Lower leg skin (tissue), 4 donors: ENCODE results near the gene SHCBP1L. TPM values are rescaled to one million over a fixed set of nuclear protein-coding genes. Genes with fewer than 3 reads are reported as not detected.

Experiments used
- DNase-seq, 2 donors: peaks; one replicate each; pipeline ENCODE4 v3.0.0-alpha.2; 2019; ENCODE audit warnings: low spot score in 2 of 2
- H3K4me3 ChIP-seq: fragments of 200-600 bp; sonication (generic); 2 replicates; pipeline ENCODE4 v1.5.1; 2017; ENCODE audit warnings: mild to moderate bottlenecking, low read depth; ENCODE audit not compliant: poor library complexity, severe bottlenecking
- CTCF ChIP-seq, 3 donors: fragments of 450-650 bp; IDR thresholded peaks; one replicate each; pipeline ENCODE4 v1.5.1; 2016; ENCODE audit warnings: antibody characterized with exemption in 3 of 3, mild to moderate bottlenecking in 3 of 3, moderate library complexity in 2 of 3
- POLR2A ChIP-seq, 2 donors: fragments of 450-650 bp; IDR thresholded peaks; one replicate each; pipeline ENCODE4 v1.6.1; 2016 to 2017; ENCODE audit warnings: antibody characterized with exemption in 2 of 2, mild to moderate bottlenecking in 1 of 2, moderate library complexity in 1 of 2
- WGBS, 2 donors: methylation state at CpG; one replicate each; pipeline ENCODE4 v1.1.5; 2018; 5-methylcytosine and 5-hydroxymethylcytosine counted together
- intact Hi-C: fragments of 100-400 bp; cut with DNase I; formaldehyde crosslinking; loops from one replicate; pipeline ENCODE4 v1.15.0; 2023; ENCODE audit warnings: low total_unique reads
- total RNA-seq, 4 donors: library from RNA; depleted of rRNA; stranded (reverse); fragments of >200 nt; gene quantifications; one replicate each; pipeline ENCODE4 v1.1.0, GENCODE V29; 2016

SHCBP1L gene
- total RNA-seq, 4 donors from 2014 or later, result 3.4 TPM; not detected in 3

DNA sequence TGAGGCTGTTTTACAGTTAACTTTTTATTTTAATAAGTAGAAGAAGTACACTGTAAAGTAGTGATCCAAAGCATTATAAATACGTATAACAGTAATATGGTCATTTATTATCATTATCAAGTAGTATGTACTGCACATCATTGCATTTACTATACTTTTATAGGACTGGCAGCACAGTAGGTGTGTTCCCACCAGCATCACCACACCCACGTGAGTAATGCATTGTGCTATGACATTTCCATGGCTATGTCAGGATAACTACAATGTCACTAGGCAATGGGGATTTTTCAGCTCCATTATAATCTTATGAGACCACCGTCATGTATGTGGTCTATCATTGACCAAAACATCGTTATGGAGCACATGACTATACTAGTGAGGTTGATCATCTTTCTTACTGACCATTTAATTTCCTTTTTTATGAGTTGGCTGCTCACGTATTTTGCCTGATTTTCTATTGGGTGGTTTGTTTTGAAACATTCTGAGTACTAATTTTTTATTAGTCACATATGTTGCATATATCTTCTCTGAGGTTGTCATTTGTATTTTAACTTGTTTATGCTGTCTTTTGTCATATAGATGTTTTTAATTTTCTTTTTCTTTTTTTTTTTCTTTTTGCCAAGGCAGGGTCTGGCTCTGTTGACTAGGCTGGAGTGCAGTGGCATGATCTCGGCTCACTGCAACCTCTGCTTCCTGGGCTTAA, 25.3 kb upstream of the SHCBP1L start:
- H3K4me3 ChIP-seq, result no peak overlapping the region
- intact Hi-C loops, result no loop called here
- 83 to 87% methylated on average over 6 of the region's 6 CpGs for WGBS, 2 donors
- TF ChIP-seq CTCF (IDR thresholded peaks at IDR 0.05), result no peak
- TF ChIP-seq POLR2A (IDR thresholded peaks at IDR 0.05), result no peak
- DNase-seq, result no peak

GRCh38 chr1:182977480-182977879, 24.5 kb upstream of the SHCBP1L start:
- no peak overlapping the region for H3K4me3 ChIP-seq
- 96 to 98% methylated on average over 2 of the region's 2 CpGs for WGBS, 2 donors
- intact Hi-C loops, result no loop called here
- DNase-seq, result no peak
- TF ChIP-seq POLR2A (IDR thresholded peaks at IDR 0.05), result no peak
- no peak for TF ChIP-seq CTCF (IDR thresholded peaks at IDR 0.05)

DNA sequence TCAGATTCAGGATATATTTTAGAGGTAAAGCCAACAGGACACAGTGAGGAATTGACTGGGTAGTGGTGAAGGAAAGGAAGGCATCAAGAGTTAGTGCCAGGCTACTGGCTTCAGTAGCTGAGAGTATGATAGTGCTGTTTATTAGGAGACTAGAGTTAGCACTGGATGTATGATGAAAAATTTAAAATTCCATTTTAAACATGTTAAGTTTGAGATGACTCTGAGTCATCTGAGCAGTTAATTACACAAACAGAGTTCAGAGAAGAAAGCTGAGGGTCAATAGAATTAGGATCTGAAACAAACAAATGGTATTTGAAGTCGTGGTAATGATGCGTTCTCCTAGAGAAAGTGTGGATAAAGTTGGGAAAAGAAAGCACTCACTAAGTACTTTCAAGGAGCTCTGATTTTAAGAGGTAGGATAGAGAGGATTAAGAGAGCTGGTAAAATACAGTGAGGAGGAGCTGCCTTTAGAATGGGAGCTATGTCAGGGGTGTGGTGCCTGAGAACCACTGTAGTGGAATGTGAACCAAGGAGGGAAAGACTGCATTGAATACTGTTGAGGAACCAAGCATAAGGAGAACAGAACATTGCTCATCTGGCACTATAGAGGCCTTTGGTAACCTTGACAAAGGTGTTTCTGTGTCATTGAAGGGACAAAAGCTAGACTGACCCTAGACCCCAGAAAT, 21.7 kb upstream of the SHCBP1L start:
- 84 to 96% methylated on average over 2 of the region's 2 CpGs for WGBS, 2 donors
- DNase-seq, result no peak
- H3K4me3 ChIP-seq, result no peak overlapping the region
- TF ChIP-seq POLR2A (IDR thresholded peaks at IDR 0.05) (no peak), CTCF (IDR thresholded peaks at IDR 0.05) (no peak)
- intact Hi-C loops, result no loop called here

DNA sequence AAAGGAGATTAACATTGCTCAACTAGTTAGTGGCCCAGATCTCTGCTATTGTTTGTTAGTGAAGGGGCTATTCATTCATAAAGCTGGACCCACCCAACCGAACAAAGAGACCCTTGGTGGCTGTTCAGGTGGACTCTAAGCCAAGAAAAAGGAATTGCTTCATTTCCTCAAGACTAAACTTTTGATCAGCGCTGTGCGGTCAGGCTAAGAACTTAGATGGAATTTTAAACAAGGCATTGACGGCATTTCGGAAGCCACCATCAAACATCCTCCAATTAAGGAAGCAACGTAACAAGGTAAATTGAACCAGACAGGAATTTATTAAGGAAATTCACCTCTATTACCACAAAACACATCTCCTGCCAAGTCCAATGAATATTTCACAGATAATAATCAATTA, 19.9 kb upstream of the SHCBP1L start:
- intact Hi-C loops, result no loop called here
- no peak for TF ChIP-seq POLR2A (IDR thresholded peaks at IDR 0.05)
- TF ChIP-seq CTCF (IDR thresholded peaks at IDR 0.05), result no peak
- 74 to 81% methylated on average over 6 of the region's 6 CpGs for WGBS, 2 donors
- H3K4me3 ChIP-seq, result no peak overlapping the region
- DNase-seq, result no peak

GRCh38 chr1:182972231-182972630, 19.3 kb upstream of the SHCBP1L start:
- no peak for DNase-seq
- intact Hi-C loops, result no loop called here
- 86 to 89% methylated on average over 2 of the region's 2 CpGs for WGBS, 2 donors
- H3K4me3 ChIP-seq, result no peak overlapping the region
- TF ChIP-seq CTCF (IDR thresholded peaks at IDR 0.05) (no peak), POLR2A (IDR thresholded peaks at IDR 0.05) (no peak)
